Dendritic cell treated with granulocyte-macrophage colony-stimulating factor and Interleukin-4, amounts not matched to agents 40 ng/mL and 50 ng/mL, for 4 days (primary cell): Measurements from ENCODE around the gene PTPRN2.
A peak's percentile ranks its signal among the peaks of the same experiment; 100 is the strongest.

ENCODE experiments used
- H3K27ac Mint-ChIP-seq: one replicate; pipeline ENCODE4 v1.8.0; 2022; ENCODE audit warnings: mild to moderate bottlenecking, mixed read lengths
- H3K27me3 Mint-ChIP-seq: one replicate; pipeline ENCODE4 v1.8.0; 2022; ENCODE audit warnings: mild to moderate bottlenecking, mixed read lengths
- H3K36me3 Mint-ChIP-seq: one replicate; pipeline ENCODE4 v1.8.0; 2022; ENCODE audit warnings: low read depth, mixed read lengths
- H3K4me1 Mint-ChIP-seq: one replicate; pipeline ENCODE4 v1.8.0; 2022; ENCODE audit warnings: low read depth, mixed read lengths
- H3K4me3 Mint-ChIP-seq: one replicate; pipeline ENCODE4 v1.8.0; 2022; ENCODE audit warnings: mild to moderate bottlenecking, moderate library complexity, mixed read lengths
- H3K9me3 Mint-ChIP-seq: one replicate; pipeline ENCODE4 v1.8.0; 2022; ENCODE audit warnings: mixed read lengths
- intact Hi-C: fragments of 100-400 bp; cut with micrococcal nuclease; formaldehyde crosslinking; loops from one replicate; pipeline ENCODE4 v1.15.0; 2022

Gene PTPRN2

GRCh38 chr7:157620616-157621015 lies 967.0 kb downstream of the PTPRN2 start:
- H3K27ac Mint-ChIP-seq = no peak overlapping the region
- H3K4me1 Mint-ChIP-seq = no peaks in the 10 kb centered on the region
- H3K9me3 Mint-ChIP-seq = no peaks in the 10 kb centered on the region
- H3K27me3 Mint-ChIP-seq = peaks cover 4% of the 10 kb centered on the region
- no peak overlapping the region for H3K4me3 Mint-ChIP-seq
- H3K36me3 Mint-ChIP-seq = no peaks in the 10 kb centered on the region
- intact Hi-C loops = no loop called here

- Mint-ChIP-seq H3K27me3 (peaks cover 9% of the 10 kb centered on the region), H3K4me1 (no peaks in the 10 kb centered on the region), H3K4me3 (no peak overlapping the region), H3K36me3 (no peaks in the 10 kb centered on the region), H3K27ac (no peak overlapping the region), H3K9me3 (no peaks in the 10 kb centered on the region)
- intact Hi-C loops = no loop called here
Measured at GRCh38 chr7:157619753-157620525, 967.7 kb downstream of the PTPRN2 start.

- peaks cover 14% of the 10 kb centered on the region for H3K27me3 Mint-ChIP-seq
- H3K4me1 Mint-ChIP-seq = no peaks in the 10 kb centered on the region
- intact Hi-C loops = no loop called here
- H3K36me3 Mint-ChIP-seq = no peaks in the 10 kb centered on the region
- no peak overlapping the region for H3K4me3 Mint-ChIP-seq
- H3K9me3 Mint-ChIP-seq = no peaks in the 10 kb centered on the region
- no peak overlapping the region for H3K27ac Mint-ChIP-seq
Measured at GRCh38 chr7:157618823-157619606, 968.6 kb downstream of the PTPRN2 start.

- Mint-ChIP-seq H3K36me3 (no peaks in the 10 kb centered on the region), H3K9me3 (no peaks in the 10 kb centered on the region), H3K27ac (no peak overlapping the region), H3K27me3 (peaks cover 21% of the 10 kb centered on the region), H3K4me1 (no peaks in the 10 kb centered on the region), H3K4me3 (no peak overlapping the region)
- intact Hi-C loops = no loop called here
Measured at GRCh38 chr7:157618091-157618726, 969.4 kb downstream of the PTPRN2 start.

DNA sequence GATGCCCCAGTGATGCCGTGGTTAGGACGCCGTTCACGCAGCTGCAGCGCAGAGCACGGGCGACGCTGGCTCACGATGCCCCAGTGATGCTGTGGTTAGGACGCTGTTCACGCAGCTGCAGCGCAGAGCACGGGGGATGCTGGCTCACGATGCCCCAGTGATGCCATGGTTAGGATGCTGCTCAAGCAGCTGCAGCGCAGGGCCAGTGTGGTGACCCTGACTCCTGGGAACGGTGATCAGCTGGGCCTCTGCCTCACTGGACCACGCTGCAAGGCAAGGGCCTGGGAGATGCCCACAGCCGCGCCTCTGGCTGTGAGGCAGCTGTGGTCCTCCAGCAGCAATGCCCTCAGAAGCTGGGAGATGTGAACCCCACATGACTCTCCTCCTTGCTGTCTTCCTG lies 970.2 kb downstream of the PTPRN2 start:
- Mint-ChIP-seq H3K27ac (no peak overlapping the region), H3K4me1 (peaks cover 3% of the 10 kb centered on the region), H3K27me3 (peaks cover 25% of the 10 kb centered on the region), H3K4me3 (no peak overlapping the region), H3K36me3 (no peaks in the 10 kb centered on the region), H3K9me3 (no peaks in the 10 kb centered on the region)
- intact Hi-C loops = no loop called here

DNA sequence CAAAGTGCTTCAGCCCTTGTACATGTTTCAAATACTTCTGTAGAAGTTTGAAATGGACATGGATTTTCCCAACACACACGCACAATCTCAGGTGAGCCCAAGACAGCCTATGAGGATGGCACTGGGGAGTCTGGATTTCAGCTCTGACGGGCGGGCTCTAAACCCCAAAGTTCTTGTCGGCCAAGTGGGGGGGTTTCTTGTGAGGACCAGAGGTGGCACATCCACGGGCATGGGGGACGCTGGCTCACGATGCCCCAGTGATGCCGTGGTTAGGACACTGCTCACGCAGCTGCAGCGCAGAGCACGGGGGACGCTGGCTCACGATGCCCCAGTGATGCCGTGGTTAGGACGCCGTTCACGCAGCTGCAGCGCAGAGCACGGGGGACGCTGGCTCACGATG lies 970.7 kb downstream of the PTPRN2 start:
- Mint-ChIP-seq H3K4me3 (no peak overlapping the region), H3K27ac (no peak overlapping the region), H3K27me3 (peaks cover 30% of the 10 kb centered on the region), H3K36me3 (no peaks in the 10 kb centered on the region), H3K9me3 (no peaks in the 10 kb centered on the region), H3K4me1 (peaks cover 6% of the 10 kb centered on the region)
- intact Hi-C loops = no loop called here

DNA sequence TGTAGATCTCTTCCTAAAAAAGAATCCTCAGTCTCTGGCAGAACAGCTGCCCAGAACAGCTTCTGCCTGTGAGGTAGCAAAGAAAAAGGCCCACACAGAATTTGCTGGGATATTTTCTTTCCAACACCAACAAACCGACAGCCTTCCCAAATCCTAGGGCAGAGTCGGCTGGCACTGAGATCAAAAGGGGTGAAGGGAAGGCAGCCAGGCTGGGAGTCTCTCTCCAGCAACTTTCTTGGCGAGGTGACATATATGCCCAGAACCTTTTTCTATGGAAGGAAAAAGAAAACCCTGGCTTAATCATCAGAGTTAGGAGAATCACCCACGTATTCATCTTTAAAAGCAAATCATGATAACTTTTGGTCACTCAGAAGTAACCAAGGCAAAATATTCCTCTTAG lies 971.2 kb downstream of the PTPRN2 start:
- peaks cover 6% of the 10 kb centered on the region for H3K4me1 Mint-ChIP-seq
- H3K4me3 Mint-ChIP-seq = no peak overlapping the region
- H3K9me3 Mint-ChIP-seq = no peaks in the 10 kb centered on the region
- intact Hi-C loops = no loop called here
- no peak overlapping the region for H3K27ac Mint-ChIP-seq
- no peaks in the 10 kb centered on the region for H3K36me3 Mint-ChIP-seq
- H3K27me3 Mint-ChIP-seq = peaks cover 33% of the 10 kb centered on the region

DNA sequence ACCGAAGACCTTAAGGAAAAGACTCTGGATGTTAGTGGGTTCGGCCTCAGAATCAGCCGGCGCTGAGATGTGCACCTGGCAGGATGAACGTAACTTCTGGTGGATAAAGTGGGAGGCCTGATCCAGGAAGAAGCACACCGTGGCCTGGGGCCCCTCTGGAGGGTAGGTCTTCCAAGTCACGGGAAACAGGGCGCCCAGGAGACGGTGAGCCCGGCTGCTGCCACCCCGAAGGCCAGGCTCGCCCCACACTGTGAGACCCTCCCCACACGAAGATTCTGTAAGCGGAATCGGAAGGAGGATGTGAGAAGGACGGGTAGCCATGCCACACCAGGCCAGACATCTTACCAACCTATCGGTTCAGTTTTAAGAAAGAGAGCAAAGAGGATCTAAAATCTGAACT lies 971.8 kb downstream of the PTPRN2 start:
- Mint-ChIP-seq H3K9me3 (no peaks in the 10 kb centered on the region), H3K4me3 (no peak overlapping the region), H3K4me1 (peaks cover 6% of the 10 kb centered on the region), H3K36me3 (no peaks in the 10 kb centered on the region), H3K27ac (no peak overlapping the region), H3K27me3 (peaks cover 37% of the 10 kb centered on the region)
- intact Hi-C loops = no loop called here

DNA sequence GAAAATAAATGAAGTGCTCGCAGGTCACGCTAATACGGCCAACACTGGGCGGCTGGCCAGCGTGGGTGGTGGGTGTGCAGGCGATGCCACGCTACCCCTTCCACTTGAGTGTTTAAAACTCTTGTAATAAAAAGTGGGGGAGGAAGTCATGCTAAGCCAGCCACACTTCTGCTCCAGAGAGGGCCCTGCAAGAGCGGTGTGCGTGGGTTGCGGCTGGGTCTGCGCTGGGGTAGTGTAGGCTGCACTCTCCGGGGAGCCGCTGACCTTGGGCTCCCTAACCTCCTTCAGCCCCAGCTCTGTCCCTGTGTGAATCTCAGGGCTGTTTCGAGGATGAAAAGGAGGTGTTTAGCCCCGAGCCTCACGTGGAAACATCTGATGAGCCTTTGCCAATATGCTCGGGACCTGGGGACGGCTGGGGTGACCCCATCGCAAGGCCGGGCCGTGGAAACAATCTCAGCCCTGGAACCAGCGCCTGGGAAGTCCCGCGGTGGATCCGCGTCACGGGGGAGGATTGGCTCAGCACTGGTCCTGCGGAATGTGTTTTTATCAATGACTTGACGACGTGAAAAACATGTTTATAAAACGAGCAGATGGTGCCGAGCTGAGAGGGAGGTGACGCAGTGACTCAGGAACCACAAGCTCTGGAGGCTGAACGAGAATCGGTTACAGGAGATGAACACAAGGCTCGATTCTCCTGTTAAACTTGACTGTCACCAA lies 972.4 kb downstream of the PTPRN2 start:
- Mint-ChIP-seq H3K27me3 (peaks cover 37% of the 10 kb centered on the region), H3K36me3 (no peaks in the 10 kb centered on the region), H3K27ac (no peak overlapping the region), H3K9me3 (no peaks in the 10 kb centered on the region), H3K4me3 (no peak overlapping the region), H3K4me1 (peaks cover 6% of the 10 kb centered on the region)
- intact Hi-C loops = no loop called here

- intact Hi-C loops = no loop called here
- no peaks in the 10 kb centered on the region for H3K36me3 Mint-ChIP-seq
- no peak overlapping the region for H3K4me3 Mint-ChIP-seq
- H3K27me3 Mint-ChIP-seq = peaks cover 37% of the 10 kb centered on the region
- peaks cover 6% of the 10 kb centered on the region for H3K4me1 Mint-ChIP-seq
- H3K9me3 Mint-ChIP-seq = no peaks in the 10 kb centered on the region
- no peak overlapping the region for H3K27ac Mint-ChIP-seq
Measured at GRCh38 chr7:157614457-157615020, 973.1 kb downstream of the PTPRN2 start.

DNA sequence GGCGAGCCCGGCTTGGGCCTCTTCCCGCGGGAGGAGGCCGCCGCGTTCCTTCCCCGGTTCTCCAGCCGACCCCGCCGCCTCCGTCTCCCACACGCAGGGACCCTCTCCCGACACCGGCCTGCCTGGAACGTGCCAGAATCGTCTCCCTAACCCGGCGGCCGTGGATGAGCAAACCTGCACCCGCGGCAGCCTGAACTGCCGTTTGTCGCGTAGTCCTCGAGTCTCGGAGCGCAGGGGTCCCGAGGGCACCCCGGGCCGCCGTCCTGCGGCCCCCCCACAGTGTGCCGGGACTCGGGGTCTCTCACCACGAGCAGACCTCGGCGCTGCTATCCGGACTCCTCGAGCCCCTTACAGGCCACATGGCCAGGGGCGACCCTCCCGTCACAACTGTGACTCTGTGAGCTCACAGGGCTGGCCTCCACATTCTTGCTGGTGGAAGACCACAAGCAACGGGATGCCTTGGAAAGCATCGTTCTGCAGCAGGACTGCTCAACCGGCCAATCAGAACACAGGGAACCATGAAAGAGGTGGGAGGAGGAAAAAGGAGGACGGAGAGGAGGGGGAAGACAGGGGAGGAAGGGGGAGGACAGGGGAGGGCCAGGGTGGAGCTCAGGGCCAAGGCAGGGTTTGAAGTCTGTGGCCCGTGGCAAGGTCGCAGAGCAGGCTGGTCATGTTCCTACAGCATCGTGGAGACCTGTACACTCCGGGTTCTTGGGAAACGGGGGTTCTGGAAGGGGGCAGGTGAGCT lies 973.9 kb downstream of the PTPRN2 start:
- peak overlapping the region; percentile 24 for H3K27ac Mint-ChIP-seq
- peaks cover 38% of the 10 kb centered on the region for H3K27me3 Mint-ChIP-seq
- no peaks in the 10 kb centered on the region for H3K36me3 Mint-ChIP-seq
- intact Hi-C loops = no loop called here
- H3K9me3 Mint-ChIP-seq = no peaks in the 10 kb centered on the region
- peaks cover 6% of the 10 kb centered on the region for H3K4me1 Mint-ChIP-seq
- peak overlapping the region; percentile 77 for H3K4me3 Mint-ChIP-seq

DNA sequence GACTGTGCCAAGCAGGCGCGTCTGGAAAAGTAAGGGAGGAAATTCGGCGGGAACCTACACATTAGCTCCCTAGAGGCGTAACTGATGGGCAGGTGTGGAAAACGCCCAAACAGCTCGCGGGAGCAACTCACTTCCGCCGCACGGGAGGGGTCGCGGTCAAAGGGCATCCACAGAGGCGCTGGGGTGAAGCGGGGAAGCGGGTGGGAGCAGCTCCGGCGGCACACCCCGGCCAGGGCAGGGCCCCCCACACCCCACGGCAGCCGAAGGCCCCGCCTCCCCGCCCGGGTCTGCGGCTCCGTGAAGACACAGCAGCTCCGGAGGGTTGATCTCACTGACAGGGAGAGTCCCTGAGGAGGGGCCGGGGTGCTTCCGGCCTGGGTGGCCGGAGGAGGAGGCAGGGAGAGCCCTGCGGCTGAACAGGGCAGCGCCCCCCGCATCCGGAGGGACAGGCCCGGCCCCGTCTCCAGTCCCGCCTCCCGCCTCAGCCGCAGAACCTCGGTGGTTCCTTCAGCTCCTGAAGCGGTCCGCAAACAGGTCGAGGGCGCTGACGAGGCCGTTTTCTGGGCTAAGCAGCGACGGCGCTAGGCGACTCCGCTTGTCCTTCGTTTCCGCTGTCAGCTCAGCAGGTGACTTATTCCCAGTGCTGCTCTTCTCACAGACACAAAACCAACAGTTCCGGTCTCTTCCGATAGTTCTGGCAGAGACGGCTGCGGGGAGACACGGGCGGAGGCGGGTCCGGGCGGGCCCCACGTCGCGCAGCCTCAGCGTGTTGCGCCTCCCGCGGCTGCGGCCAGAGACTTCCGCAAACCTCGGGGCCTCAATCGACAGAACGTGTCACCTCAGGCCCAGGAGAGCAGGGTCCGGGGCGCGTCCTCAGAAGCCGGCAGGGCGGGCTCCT lies 974.7 kb downstream of the PTPRN2 start:
- Mint-ChIP-seq H3K9me3 (no peaks in the 10 kb centered on the region), H3K4me1 (peaks cover 6% of the 10 kb centered on the region), H3K36me3 (no peaks in the 10 kb centered on the region), H3K27ac (peak overlapping the region; percentile 24), H3K4me3 (peak overlapping the region; percentile 77), H3K27me3 (peaks cover 38% of the 10 kb centered on the region)
- intact Hi-C loops = no loop called here
